Osteoblast (primary cell): ENCODE results near the gene CREB5. TPM values are rescaled to one million over a fixed set of nuclear protein-coding genes. Genes with fewer than 3 reads are reported as not detected.
A peak's percentile ranks its signal among the peaks of the same experiment; 100 is the strongest.

ENCODE experiments used
- DNase-seq: peaks from one replicate; pipeline ENCODE4 v3.0.0; 2011; ENCODE audit warnings: low spot score, mixed read lengths; ENCODE audit not compliant: insufficient read length; ENCODE audit errors: missing footprints
- H2AFZ ChIP-seq: 2 replicates; pipeline ENCODE4 v1.6.0; 2011; ENCODE audit warnings: mild to moderate bottlenecking, low read length
- H3K27ac ChIP-seq: 2 replicates; pipeline ENCODE4 v1.5.1; 2011; ENCODE audit warnings: mild to moderate bottlenecking, low read depth, low read length, moderate library complexity
- H3K27me3 ChIP-seq: 2 replicates; pipeline ENCODE4 v1.6.0; 2012; ENCODE audit warnings: mild to moderate bottlenecking, control low read depth, inconsistent platforms, low read length, moderate library complexity; ENCODE audit not compliant: insufficient read depth
- H3K36me3 ChIP-seq: 2 replicates; pipeline ENCODE4 v1.5.1; 2011; ENCODE audit warnings: mild to moderate bottlenecking, low read length, control low read depth, moderate library complexity; ENCODE audit not compliant: insufficient read depth
- H3K4me1 ChIP-seq: 2 replicates; pipeline ENCODE4 v1.5.1; 2011; ENCODE audit warnings: mild to moderate bottlenecking, low read length, control low read depth, moderate library complexity; ENCODE audit not compliant: insufficient read depth
- H3K4me2 ChIP-seq: 2 replicates; pipeline ENCODE4 v1.6.0; 2011; ENCODE audit warnings: mild to moderate bottlenecking, low read length; ENCODE audit not compliant: insufficient read depth
- H3K4me3 ChIP-seq: fragments of 200-600 bp; sonication (generic); 3 replicates; pipeline ENCODE4 v1.5.1; 2012; ENCODE audit warnings: mild to moderate bottlenecking, low read length, inconsistent platforms; ENCODE audit not compliant: insufficient read depth
- H3K79me2 ChIP-seq: 2 replicates; pipeline ENCODE4 v1.6.0; 2012; ENCODE audit warnings: mild to moderate bottlenecking, low read length, control low read depth, inconsistent platforms; ENCODE audit not compliant: insufficient read depth
- H3K9me3 ChIP-seq: 2 replicates; pipeline ENCODE4 v1.5.1; 2011; ENCODE audit warnings: low read depth, low read length, control low read depth
- H4K20me1 ChIP-seq: 2 replicates; pipeline ENCODE4 v1.6.0; 2012; ENCODE audit warnings: mild to moderate bottlenecking, low read length, control low read depth; ENCODE audit not compliant: insufficient read depth
- total RNA-seq: library from RNA; depleted of rRNA; stranded (reverse); fragments of >200 nt; gene quantifications from 2 replicates; pipeline ENCODE4 v1.2.3, GENCODE V29; 2012
- TF ChIP-seq, protein P1 (sequence below): IDR thresholded peaks from 2 replicates; pipeline ENCODE4 v1.5.1; 2011; ENCODE audit warnings: mild to moderate bottlenecking, low read depth, low read length, moderate library complexity; ENCODE audit errors: extremely low read depth

Gene CREB5
- total RNA-seq, 1 donor: 5.1 TPM

DNA sequence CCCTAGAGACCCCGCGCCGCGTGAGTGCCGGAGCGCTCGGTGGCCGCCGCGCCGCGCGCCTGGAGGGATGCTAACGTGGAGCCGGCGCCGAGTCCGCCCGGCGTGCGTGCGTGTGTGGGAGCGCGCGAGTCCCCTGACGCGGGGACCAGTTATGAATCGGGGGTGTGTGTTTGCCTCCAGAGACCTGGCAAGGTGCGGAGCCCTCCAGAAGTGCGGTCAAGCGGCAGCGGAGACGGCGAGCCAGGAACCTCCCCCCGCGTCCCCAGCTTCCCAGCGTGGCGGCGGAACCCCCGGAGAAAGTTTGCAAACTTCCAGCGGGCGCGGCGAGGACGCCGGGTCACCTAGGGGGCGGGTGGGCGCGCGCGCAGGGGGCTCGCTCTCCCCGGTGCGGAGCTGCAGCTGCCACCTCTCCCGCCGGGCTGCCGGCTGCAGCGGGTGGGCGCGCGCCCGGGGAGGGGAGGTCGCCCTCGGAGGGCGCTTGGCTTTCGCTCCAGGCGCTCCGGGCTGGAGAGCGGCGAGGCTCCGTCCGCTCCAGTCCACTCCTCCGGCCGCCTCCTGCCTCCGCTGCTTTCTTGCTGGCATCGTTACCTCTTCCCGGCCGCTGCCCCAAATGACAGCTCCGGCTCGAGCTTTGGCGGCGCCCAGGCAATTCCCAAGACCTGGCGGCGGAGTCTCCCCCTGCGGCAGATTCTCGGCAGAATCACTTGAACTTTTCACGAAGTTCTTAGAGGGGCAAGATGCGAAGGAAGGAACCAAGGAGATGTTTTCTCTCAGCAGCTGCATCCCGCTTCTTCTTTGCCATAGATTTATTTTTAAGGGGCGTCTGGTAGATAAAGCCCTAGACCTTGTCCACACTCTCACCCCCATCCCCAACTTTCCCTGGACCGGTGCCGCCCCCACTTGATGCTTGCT lies 2.3 kb upstream of the CREB5 start:
- Histone ChIP-seq H3K36me3 (no peaks in the 10 kb centered on the region), H3K4me2 (peak overlapping the region; percentile 99), H4K20me1 (no peaks in the 10 kb centered on the region), H2AFZ (no peak overlapping the region), H3K9me3 (no peaks in the 10 kb centered on the region), H3K4me3 (peak overlapping the region; percentile 84), H3K4me1 (peaks cover 35% of the 10 kb centered on the region), H3K27ac (peak overlapping the region; percentile 94), H3K27me3 (no peaks in the 10 kb centered on the region), H3K79me2 (no peaks in the 10 kb centered on the region)
- peak; percentile 83 for DNase-seq
- TF ChIP-seq, protein P1, sequence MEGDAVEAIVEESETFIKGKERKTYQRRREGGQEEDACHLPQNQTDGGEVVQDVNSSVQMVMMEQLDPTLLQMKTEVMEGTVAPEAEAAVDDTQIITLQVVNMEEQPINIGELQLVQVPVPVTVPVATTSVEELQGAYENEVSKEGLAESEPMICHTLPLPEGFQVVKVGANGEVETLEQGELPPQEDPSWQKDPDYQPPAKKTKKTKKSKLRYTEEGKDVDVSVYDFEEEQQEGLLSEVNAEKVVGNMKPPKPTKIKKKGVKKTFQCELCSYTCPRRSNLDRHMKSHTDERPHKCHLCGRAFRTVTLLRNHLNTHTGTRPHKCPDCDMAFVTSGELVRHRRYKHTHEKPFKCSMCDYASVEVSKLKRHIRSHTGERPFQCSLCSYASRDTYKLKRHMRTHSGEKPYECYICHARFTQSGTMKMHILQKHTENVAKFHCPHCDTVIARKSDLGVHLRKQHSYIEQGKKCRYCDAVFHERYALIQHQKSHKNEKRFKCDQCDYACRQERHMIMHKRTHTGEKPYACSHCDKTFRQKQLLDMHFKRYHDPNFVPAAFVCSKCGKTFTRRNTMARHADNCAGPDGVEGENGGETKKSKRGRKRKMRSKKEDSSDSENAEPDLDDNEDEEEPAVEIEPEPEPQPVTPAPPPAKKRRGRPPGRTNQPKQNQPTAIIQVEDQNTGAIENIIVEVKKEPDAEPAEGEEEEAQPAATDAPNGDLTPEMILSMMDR: no peak

DNA sequence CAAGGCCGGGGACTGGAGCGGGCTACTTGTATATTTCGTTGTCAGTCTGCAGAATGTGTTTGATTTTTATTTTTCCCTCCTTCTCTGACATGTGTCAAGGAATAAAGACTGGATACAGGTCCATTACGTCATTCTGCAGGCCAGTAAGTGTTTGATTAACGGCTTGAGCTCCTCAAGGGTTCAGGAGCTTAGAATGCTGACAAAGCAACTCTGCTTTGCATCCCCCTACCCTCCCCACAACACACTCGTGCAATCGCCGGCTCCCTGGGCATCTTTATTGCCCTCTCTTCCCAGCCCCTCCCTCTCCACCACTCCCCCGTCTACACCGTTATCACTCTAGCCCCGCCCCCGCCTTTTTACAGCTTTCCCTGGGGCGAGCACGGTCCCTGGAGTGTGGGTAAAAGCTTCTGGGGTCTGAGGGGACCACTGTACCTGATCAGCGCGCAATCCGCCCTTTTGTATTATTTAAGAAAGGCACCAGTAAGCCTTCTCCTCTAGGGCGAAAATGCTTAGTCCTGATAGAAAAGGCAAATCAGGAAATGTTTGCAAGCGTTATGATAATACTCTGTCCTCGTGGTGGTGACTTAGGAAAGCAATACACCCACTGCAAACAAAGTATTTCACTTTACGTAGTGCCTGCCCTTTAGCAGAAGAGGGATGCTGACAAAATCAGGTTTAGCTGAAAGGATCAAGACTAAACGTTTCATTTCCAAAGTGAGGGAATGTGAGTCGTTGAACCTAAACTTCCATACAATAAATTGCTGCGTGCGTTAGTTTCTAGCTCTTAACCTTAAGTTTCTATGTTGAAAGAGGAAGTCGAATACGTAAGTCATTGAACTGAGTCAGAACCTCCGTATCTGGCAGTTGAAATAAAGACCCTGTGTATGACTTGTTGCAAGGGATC lies 1.4 kb upstream of the CREB5 start:
- peak; percentile 79 for DNase-seq
- Histone ChIP-seq H4K20me1 (no peaks in the 10 kb centered on the region), H3K27me3 (no peaks in the 10 kb centered on the region), H3K36me3 (no peaks in the 10 kb centered on the region), H3K27ac (peak overlapping the region; percentile 94), H3K4me3 (peak overlapping the region; percentile 84), H3K9me3 (no peaks in the 10 kb centered on the region), H3K4me1 (peaks cover 29% of the 10 kb centered on the region), H3K79me2 (no peaks in the 10 kb centered on the region), H3K4me2 (peak overlapping the region; percentile 99), H2AFZ (no peak overlapping the region)
- TF ChIP-seq, protein P1: no peak

DNA sequence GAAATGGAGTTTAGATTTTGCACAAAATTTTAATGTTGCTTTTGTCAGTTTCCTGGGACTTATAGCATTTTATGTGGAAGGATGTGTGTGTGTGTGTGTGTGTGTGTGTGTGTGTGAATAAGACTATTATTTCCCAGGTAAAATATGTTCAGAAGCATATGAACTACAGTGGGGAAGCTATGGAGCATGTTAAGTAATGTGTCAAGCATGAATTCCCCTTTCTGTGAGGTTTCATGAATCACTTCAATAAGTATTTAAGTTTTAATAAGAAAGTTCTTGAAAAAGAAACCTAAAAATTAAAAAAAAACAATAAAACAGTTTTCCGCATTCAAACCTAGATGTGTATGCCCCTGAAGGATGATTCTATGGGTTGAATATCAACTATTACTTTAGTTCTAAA lies 693 bp downstream of the CREB5 start:
- TF ChIP-seq, protein P1: no peak
- H3K9me3 ChIP-seq: no peaks in the 10 kb centered on the region
- H3K27ac ChIP-seq: no peak overlapping the region
- no peak overlapping the region for H2AFZ ChIP-seq
- peaks cover 13% of the 10 kb centered on the region for H3K4me1 ChIP-seq
- no peak overlapping the region for H3K4me3 ChIP-seq
- H3K36me3 ChIP-seq: no peaks in the 10 kb centered on the region
- peak; percentile 11 for DNase-seq
- H3K4me2 ChIP-seq: no peak overlapping the region
- no peaks in the 10 kb centered on the region for H3K79me2 ChIP-seq
- H3K27me3 ChIP-seq: no peaks in the 10 kb centered on the region
- H4K20me1 ChIP-seq: no peaks in the 10 kb centered on the region

DNA sequence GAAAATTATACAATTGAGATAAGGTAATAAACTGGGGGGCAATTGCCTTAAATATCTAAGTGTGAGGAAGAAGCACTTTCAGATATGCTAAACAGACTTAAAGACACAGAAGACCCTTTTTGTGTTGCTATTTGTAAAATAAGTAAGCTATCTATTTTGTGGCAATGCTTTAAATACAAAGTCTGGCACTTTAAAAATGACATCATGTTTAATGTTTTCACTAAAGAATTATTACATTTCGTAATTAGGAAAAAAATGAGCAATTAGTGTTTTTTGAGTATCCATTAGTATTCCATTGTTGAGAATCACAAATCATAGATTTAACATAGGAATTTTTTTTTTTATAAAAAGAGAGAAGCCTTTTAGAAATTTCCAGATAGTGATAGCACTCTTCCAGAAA lies 2.1 kb downstream of the CREB5 start:
- H3K79me2 ChIP-seq: no peaks in the 10 kb centered on the region
- no peaks in the 10 kb centered on the region for H4K20me1 ChIP-seq
- no peaks in the 10 kb centered on the region for H3K36me3 ChIP-seq
- H3K27ac ChIP-seq: no peak overlapping the region
- no peak overlapping the region for H2AFZ ChIP-seq
- peaks cover 12% of the 10 kb centered on the region for H3K4me1 ChIP-seq
- H3K4me3 ChIP-seq: no peak overlapping the region
- no peaks in the 10 kb centered on the region for H3K9me3 ChIP-seq
- no peaks in the 10 kb centered on the region for H3K27me3 ChIP-seq
- DNase-seq: no peak
- TF ChIP-seq, protein P1: no peak
- H3K4me2 ChIP-seq: no peak overlapping the region
